GM19468 (cell line): ENCODE data around the gene KRTAP10-12.

Source experiments
- ATAC-seq: cut with Tn5 transposase; IDR thresholded peaks from one replicate; pipeline ENCODE4 v1.9.1; 2021; ENCODE audit warnings: mild to moderate bottlenecking, moderate library complexity, moderate number of reproducible peaks; ENCODE audit not compliant: unreplicated experiment; ENCODE audit errors: extremely low read depth

Gene KRTAP10-12

DNA sequence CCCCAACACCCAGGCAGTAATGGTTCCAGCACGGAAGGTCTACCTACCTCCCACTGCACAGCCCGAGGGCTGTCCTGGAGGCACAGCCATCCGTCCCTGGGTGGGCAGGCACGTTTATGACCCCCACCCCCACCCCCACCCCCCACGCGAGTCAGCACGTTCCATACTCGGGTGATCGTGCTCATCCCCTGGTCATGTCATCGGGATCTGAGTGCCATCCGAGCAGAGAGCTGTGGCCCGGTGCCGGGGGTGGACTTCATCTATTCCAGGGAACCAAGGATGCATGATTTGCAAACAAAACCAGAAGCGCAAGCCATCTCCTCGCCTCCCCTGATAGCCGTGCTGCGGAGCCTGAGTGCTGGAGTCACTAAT, 13.3 kb downstream of the KRTAP10-12 start:
- ATAC-seq, result no peak

DNA sequence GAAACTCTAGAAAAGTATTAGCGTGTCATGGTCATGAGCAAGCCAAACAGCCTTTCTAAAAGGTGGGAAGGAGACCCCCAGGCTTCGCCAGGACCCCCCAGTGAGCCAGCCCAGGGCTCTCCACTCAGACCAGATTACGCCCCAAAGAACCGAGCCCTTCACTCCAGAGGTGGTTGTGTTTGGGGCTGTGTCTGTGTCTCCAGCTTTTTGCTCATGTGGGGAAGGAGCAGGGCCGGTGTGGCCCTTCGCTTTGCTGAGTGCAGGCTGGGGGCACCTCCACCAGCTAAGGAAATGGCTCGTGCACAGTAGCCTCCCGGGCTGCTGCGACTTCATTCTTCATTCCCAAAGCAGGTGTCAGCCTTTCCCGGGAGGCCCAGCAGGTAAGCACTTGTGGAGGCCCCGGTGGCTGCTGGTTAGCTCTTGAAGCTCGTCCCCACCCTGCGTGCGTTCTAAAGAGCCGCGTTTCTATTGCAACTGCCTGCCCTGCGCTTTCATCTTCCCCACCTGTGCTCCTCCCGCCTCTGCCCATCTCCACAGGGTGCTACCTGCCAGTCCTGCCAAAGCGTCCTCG, 13.9 kb downstream of the KRTAP10-12 start:
- ATAC-seq, result no peak

DNA sequence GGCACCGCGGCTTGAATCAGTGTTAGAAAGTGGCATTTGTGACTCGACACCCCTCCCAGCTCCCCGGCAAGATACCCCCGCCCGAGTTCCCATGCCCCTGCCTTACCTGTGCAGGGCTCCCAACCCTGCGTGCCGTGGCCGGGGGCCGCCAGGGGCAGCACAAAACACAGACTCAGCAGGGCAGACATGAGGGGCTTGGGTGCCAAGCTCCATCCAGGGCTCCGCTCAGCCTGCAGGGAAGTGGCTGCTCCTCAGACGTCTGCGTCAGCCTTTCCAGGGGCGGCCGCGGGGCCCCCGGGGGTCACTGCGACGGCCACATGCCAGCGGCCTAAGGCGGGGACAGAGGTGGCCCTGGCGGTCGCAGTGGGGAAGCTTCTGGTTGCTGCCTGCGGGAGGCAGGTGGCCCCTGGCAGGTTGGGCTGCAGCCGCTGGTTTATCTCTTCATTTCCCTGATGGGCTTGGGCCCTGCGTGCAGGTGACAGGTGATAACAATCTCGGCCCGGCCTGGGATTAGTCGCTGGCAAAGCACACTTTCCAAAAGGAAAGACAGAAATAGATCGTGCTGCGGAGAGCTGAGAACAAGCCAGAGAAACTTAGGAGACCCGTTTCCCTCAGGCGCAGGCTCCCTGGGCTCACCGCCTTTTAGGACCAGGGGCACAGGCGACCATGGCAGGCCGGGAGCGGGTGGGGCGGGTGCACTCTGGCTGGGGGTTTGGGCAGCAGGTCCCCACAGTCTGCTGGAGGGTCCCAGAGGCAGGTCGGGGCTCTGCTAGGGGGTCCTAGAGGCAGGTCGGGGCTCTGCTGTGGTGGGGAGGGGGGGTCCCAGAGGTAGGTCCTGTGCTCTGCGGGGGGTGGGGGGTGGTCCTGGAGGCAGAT, 14.6 kb downstream of the KRTAP10-12 start, which contains the start of gene TSPEAR:
TSPEAR (minus strand) TSS at position 246 of the 876 bp plus-strand sequence; CDS start at position 188, 58 bp downstream.
- no peak for ATAC-seq

DNA sequence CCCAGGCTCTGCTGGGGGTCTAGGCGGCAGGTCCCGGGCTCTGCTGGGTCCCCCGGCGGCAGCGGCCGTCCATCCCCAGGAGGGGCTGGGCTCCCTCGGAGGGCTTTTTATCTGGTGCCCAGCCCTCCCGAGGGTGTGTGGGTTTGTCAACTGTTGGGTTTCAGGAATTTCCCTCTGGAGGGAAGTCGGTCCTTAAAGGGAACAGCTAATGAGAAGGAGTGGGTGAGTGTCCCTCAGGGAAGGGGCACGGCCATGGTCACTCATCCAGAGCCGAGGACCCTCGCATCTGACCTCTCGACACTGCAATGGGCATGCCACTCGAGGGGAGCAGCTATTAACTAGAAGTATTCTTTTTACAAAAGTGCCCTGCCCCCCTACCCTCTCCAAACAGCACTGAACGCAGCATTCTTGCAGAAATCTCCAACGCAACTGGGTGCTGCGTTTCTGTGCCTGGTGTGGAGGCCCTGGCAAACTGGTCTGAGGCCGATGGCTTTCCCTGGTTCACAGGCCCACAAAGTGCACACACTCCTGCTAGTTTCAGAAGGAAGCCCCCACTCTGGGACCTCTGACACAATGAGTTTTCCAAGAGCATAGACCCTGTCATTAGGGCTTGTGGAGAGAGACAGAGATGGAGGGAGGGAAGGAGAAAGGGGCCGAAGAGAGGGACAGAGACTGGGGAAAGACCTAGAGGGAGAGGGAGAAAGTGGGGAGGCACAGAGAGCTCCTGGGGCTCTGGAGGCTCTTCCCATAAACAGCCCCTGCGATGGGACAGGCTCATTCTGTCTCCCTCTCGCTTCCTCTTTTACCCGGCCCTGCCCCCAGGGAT, 15.4 kb downstream of the KRTAP10-12 start:
- no peak for ATAC-seq

DNA sequence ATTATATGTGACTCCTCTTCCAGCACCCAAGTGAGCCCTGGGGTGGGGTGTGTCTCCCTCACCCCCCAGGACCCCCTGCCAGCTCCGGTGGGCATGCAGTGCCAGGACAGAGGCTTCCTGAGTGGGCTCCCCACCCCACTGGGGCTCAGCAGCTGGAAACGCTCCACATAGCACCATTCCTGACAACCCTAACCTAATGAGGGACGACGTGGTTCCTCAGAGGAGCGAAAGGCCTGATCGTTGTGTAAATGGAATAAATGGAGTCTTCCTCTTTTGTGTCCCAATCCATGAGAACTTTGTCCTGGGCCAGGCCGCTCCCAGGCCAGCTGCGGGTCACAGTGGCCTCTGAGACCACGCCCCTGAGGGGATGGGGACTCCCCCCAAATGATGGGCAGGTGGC, 16.2 kb downstream of the KRTAP10-12 start:
- no peak for ATAC-seq

DNA sequence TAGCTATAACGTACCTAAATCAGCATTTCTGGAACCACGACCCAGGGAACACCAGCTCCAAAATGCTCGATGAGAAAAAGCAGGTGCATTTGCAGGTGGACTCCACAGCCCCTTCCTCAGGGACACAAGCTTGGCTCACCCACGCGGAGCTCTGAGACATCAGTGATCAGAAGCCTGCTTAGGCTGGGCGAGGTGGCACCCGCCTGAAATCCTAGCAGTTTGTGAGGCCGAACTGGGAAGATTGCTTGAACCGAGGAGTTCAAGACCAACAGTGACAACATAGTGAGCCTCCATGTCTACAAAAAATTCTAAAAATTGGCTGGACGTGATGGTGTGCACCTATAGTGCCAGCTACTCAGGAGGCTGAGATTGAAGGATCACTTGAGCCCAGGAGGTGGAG, 16.9 kb downstream of the KRTAP10-12 start:
- no peak for ATAC-seq

DNA sequence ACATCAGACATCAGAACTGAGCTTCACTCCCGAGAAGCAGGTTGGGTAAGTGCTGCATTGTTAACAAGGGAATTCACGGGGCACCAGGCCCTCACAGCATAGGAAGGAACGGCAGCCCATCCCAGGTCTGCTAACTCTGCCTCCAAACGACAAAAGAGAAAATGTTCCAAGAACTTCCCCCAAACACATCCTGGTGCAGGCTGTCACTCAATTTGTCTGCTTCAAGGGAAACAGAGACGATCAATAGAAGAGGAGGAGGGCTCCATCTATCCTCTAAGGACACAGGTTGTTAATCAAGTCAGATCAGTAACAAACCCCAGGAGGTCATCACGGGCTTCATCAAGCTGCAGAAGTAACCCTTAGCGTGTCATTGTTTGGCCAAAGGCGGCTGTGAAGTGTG, 17.9 kb downstream of the KRTAP10-12 start:
- ATAC-seq, result no peak

DNA sequence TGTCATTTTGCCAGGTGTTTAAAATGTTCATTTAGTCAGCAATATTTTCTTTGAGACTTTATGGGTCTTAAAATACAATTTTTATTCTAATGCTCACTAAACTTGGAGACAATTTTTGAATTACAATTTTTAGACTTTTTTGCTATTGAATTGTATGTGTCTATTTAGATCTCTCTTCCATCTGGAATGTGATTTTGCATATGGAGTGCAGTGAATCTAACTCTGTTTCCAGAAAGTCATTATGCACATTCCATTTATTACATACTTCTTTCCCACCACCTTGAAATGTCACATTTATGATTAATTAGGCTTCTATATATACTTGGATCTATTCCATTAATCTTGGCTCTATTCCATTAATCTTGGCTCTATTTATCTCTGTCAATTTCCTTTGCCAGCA, 20.0 kb downstream of the KRTAP10-12 start:
- ATAC-seq, result no peak

DNA sequence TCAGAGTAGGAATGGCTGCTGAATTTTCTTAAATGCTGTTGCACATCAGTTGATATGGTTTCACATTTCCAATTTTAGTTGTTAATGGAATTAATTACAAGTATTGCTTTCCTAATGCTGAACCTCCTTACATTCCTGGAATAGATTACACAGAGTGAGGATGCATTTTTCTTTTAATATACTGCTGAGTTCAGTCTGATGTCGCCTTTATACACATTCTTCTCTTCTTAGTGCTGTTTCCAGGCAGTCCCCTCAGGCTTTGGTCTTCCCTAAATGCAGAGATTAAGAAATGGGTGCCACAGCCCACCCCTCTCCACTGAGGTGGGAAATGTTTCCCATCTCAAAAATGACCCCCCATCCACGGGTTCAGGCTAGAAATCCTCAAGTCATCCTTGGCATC, 21.1 kb downstream of the KRTAP10-12 start:
- ATAC-seq, result no peak

DNA sequence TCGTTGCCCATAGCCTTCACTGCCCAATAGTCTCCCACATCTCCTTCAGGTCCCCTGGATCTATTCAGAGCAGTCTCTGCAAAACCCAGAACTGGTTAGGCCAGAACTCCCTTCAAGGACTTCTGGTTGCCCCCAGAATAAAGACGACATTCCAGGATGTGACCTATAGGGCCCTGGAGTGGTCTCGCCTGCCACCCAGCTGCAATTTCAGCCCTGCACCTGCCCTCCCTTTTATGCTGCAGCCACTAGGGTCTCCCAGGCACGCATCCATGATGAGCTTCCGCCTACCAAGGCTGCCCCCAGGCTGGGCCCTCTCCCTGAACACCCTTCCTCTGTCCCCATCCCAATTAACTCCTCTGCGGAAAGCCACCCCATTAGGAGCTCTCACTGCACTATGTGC, 21.6 kb downstream of the KRTAP10-12 start:
- no peak for ATAC-seq

DNA sequence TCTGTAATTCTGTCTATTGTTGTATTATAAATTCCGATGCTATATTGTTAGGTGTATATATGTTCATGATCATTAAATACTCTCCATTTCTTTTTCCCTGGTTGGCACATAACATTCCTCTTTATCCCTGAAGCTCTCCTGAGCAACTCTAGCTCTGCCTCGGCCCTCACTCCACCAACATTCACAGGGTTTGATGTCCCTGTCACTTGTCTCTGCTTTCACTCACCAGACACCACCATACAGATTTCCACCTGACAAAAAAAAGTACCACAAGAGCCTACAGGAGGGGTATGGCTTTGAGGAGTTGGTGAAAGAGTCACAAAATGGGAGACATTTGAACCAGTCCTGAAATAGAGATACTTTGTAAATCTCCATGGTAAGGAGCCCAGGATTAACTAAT, 23.2 kb downstream of the KRTAP10-12 start:
- ATAC-seq, result no peak

DNA sequence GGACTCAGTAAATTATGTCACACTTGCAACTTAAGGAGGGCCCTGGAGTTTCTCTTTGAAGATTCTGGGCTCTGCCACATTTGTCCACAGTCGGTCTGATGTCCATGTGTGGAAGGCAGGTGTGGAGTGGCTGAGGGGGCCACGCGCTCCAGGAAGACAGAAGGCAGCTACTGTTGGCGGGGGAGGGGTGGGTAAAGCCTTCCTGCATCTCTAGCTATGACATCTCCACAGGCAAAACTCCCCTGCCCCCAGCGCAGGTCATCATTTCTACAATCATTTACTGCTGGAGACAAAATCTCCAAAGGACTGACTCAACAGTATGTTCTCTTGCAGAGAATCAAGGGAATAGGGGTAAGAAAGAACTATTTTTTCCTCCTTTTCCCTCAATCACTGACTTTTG, 25.8 kb downstream of the KRTAP10-12 start:
- no peak for ATAC-seq

DNA sequence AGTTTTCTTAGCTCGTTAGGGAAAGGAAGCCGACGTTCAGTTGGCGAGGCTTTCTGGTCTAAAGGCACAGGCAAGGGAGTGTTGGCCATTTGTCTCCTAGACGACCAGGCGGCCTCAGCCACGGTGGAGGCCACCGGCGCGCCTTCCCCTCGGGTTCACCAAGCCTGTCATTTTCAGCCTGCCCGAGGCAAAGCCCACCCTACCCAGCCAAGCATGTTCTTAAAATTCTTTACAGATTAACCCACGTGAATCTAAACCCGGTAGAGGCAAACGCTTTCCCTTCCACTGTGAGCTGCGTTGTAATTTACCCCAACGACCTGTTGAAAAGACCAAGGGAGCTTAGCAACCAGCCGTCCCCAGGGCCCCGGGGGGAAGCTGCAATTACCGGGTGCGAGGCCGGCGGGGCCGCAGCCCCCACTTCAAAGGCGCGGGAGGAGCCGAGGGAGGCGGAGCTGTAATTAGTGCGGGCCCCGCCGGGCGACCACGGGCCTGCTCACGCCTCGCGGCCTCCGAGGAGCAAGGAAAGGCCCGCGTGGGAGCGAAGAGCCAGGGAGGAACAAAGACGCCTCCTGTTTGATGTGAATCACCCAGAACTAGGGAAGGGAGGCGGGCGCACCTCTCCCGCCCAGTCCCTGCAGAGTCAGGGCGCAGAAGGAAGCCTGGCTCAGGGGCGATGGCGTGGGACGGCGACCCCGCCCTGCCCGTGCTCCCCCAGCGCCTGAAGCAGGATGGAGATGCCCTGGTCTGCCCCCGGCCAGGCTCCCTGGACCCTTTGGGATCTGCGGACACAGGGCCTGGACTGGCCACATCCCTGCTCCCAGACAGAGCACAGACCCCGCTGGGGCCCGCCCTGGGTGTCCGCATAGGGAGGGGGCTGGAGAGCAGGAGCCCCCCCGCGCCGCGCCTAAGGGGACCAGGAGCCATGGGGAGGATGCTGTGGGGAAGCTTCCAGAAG, 26.5 kb downstream of the KRTAP10-12 start:
- no peak for ATAC-seq

DNA sequence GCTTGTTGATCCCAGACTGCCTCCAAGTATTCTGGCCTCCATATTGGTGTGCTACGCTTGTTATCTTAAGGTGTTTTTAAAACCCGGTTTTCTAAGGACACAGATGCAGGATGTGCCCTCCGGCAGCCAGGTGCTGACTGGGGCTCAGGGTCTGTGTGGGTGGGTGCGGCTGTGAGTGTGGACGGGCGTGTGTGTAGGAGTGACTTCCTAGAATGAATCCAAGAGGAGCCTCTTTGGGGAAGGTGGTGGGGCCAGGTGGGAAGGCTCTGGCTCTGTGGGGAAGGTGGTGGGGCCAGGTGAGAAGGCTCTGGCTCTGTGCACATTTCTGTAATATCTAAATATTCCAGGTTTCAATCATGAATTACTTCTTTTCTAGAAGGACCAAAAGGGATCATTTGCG, 27.2 kb downstream of the KRTAP10-12 start:
- ATAC-seq, result no peak

DNA sequence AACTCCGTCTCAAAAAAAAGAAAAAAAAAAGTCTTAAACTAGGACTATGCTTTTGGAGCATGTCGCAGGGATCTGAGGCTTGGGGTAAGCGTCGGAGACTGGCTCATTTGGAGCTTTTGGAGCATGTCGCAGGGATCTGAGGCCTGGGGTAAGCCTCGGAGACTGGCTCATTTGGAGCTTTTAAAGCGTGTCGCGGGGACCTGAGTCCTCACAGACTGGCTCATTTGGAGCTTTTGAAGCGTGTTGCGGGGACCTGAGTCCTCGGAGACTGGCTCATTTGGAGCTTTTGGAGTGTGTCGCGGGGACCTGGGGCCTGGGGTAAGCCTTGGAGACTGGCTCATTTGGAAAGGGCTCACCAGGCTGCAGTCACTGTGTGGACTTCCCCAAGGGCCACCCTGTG, 28.0 kb downstream of the KRTAP10-12 start:
- no peak for ATAC-seq

DNA sequence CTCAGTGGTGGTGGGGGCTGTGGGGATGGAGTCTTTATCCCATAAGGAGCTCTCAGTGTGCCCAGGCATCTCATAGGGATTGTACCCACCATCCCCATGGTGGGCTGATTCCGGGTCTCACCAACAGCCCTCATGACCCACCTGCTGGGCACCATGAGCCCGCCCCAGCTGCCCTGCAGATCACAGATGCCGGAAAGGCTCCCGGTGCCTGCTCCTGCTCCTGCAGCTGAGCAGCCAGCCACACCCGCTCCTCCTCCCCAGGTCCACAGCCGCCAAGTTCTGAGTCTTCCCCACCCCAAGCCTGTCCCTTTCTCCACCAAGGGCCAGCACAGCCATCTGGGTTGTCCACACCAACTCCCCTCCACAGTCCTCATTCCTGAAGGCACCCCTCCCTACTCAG, 29.9 kb downstream of the KRTAP10-12 start:
- no peak for ATAC-seq

DNA sequence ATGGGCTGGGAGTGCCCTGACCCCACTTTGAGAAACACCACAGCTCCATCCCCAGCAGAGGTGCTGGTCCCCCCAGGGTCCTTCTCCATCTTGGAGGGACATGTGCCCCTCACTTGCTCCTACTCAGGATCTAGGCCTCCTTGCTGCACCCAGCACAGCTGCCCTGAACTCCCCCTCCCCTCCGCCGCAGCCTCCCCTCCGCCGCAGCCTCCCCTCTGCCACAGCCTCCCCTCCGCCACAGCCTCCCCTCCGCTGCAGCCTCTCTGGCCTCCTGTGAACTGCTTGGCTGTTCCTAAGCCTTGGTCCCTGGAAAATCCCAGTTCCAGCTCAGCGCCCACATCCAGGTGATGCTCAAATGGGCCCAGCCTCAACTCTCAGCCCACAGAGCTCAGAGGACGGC, 30.3 kb downstream of the KRTAP10-12 start:
- ATAC-seq, result no peak

DNA sequence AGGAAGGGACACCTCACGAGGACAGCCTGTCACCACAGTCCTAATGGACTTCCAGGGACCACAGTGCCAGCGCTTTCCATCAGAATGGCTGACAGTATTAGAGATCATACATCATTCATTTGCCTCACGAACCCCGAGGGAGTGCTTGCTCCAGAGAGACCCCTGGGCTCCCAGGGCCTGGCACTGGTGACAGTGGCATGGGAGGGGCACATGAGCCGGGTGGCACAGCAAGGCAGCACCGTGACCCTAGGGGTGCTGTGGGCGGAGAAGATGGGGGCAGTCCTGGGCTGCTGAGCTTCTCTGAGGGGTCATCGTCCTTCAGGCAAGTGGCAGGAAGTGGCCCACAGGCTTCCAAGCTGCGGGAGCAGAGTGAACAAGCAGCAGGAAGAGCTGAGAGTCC, 30.8 kb downstream of the KRTAP10-12 start:
- no peak for ATAC-seq

DNA sequence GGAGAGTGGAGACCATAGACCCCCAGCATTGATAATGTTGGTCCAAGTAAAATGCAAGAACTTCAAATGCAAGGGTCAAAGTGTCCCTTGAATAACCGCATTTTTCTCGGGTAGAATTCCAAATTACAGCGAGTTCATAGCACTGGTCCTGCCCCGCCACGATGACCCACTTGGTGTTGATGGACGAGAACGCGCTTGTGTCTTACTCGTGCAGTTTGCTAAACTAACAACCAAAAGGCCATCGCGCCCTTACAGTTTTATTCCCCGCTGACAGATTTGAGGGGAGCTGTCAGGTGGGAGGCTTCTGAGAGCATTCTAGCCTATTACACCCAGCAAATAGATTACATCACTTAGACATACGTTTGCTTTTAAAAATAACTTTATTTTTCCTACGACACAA, 31.7 kb downstream of the KRTAP10-12 start:
- no peak for ATAC-seq
